Loucy (cell line): ENCODE results near the gene CHN2.

Experiments used
- H2AFZ ChIP-seq: fragments of 200-600 bp; sonication (generic); 2 replicates; pipeline ENCODE4 v1.6.0; 2016; ENCODE audit warnings: antibody characterized with exemption, mild to moderate bottlenecking, low read length, moderate library complexity
- H3F3A ChIP-seq: fragments of 200-600 bp; 2 replicates; pipeline ENCODE4 v1.6.0; 2016; ENCODE audit warnings: antibody characterized with exemption, low read depth, mild to moderate bottlenecking
- H3K27me3 ChIP-seq: fragments of 200-600 bp; sonication (generic); 2 replicates; pipeline ENCODE4 v1.6.1; 2014; ENCODE audit warnings: low read length, mild to moderate bottlenecking; ENCODE audit not compliant: insufficient read depth, poor library complexity, severe bottlenecking
- H3K36me3 ChIP-seq: fragments of 200-600 bp; sonication (generic); 2 replicates; pipeline ENCODE4 v1.6.1; 2016; ENCODE audit warnings: low read length; ENCODE audit not compliant: insufficient read depth
- H3K4me1 ChIP-seq: fragments of 200-600 bp; sonication (generic); 2 replicates; pipeline ENCODE4 v1.5.1; 2014; ENCODE audit warnings: low read length, mild to moderate bottlenecking; ENCODE audit not compliant: insufficient read depth, poor library complexity, severe bottlenecking
- H3K4me2 ChIP-seq: fragments of 200-600 bp; sonication (generic); 2 replicates; pipeline ENCODE4 v1.6.0; 2014; ENCODE audit warnings: antibody characterized with exemption, low read length, low read depth, mild to moderate bottlenecking; ENCODE audit not compliant: poor library complexity, severe bottlenecking
- H3K4me3 ChIP-seq: fragments of 200-600 bp; sonication (generic); 2 replicates; pipeline ENCODE4 v1.5.1; 2014; ENCODE audit warnings: low read length, mild to moderate bottlenecking, mixed read lengths; ENCODE audit not compliant: poor library complexity, severe bottlenecking
- H3K79me2 ChIP-seq: fragments of 200-600 bp; sonication (generic); 2 replicates; pipeline ENCODE4 v1.6.1; 2014; ENCODE audit warnings: low read length; ENCODE audit not compliant: insufficient read depth
- H3K9ac ChIP-seq: fragments of 200-600 bp; sonication (generic); 2 replicates; pipeline ENCODE4 v1.6.0; 2014; ENCODE audit warnings: mild to moderate bottlenecking, low read depth, low read length, moderate library complexity; ENCODE audit not compliant: poor library complexity, severe bottlenecking
- H3K9me2 ChIP-seq: fragments of 200-600 bp; sonication (generic); replicated peaks from 2 replicates; pipeline ENCODE4 v1.6.1; 2016; ENCODE audit warnings: low read depth, low read length, mixed read lengths
- H3K9me3 ChIP-seq: fragments of 200-600 bp; sonication (generic); 2 replicates; pipeline ENCODE4 v1.6.1; 2014; ENCODE audit warnings: mild to moderate bottlenecking, antibody characterized with exemption, low read length, low read depth; ENCODE audit not compliant: insufficient read depth
- H4K20me1 ChIP-seq: fragments of 200-600 bp; sonication (generic); 2 replicates; pipeline ENCODE4 v1.6.0; 2014; ENCODE audit warnings: antibody characterized with exemption, low read length, mild to moderate bottlenecking; ENCODE audit not compliant: insufficient read depth, poor library complexity, severe bottlenecking
- EZH2phosphoT487 ChIP-seq: fragments of 200-600 bp; IDR thresholded peaks from 2 replicates; pipeline ENCODE4 v1.6.1; 2018; ENCODE audit warnings: antibody characterized with exemption, mild to moderate bottlenecking, moderate library complexity, borderline replicate concordance
- TF ChIP-seq, protein P1 (sequence below): fragments of 200-600 bp; sonication (generic); conservative IDR thresholded peaks from 2 replicates; pipeline ENCODE4 v1.5.1; 2014; ENCODE audit warnings: mild to moderate bottlenecking, antibody characterized with exemption, low read length

The CHN2 gene

DNA sequence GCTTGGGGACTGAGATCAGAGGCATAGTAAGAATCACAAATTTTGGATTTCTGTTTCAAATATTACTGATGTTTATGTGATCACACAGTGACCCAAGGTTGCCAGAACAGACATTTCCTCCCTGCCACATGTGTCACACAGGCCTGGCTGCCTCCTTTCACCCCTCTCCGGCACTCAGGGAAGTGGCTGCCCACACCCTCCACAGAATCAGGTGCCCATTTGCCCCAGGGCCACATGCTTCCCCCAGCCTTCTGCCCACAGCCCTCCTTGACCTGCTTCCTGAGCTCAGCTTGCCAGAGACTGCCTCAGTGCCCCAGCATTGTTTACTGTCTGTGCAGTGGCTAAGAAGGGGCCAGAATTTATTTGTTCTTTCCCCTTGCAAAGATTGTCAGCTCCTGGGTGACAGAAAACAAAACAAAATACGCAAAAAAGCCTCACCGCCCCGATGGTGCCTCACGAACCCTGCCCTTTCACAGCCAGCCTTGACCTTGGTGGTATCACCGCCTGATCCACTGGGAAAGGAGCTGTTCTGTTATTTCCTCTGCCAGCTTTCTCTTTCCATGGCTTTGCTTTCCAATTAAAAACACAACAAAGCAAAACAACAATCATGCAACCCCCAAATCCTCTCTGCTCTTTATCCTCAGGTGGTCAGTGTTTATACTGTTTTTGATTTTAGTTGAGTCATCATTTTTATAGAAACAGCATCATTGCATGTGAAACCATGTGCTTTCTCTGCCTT is 52.8 kb downstream of the CHN2 start:
- peak overlapping the region; percentile 27 for H3K4me3 ChIP-seq
- H3K9me3 ChIP-seq: no peaks in the 10 kb centered on the region
- H3F3A ChIP-seq: no peaks in the 10 kb centered on the region
- H3K9me2 ChIP-seq: no peaks in the 10 kb centered on the region
- H4K20me1 ChIP-seq: no peaks in the 10 kb centered on the region
- no peaks in the 10 kb centered on the region for H3K36me3 ChIP-seq
- no peak overlapping the region for H2AFZ ChIP-seq
- peaks cover 40% of the 10 kb centered on the region for H3K4me1 ChIP-seq
- peak overlapping the region; percentile 56 for H3K9ac ChIP-seq
- H3K79me2 ChIP-seq: peaks cover 8% of the 10 kb centered on the region; the same call in 1 of the 2 replicates
- TF ChIP-seq, protein P1, sequence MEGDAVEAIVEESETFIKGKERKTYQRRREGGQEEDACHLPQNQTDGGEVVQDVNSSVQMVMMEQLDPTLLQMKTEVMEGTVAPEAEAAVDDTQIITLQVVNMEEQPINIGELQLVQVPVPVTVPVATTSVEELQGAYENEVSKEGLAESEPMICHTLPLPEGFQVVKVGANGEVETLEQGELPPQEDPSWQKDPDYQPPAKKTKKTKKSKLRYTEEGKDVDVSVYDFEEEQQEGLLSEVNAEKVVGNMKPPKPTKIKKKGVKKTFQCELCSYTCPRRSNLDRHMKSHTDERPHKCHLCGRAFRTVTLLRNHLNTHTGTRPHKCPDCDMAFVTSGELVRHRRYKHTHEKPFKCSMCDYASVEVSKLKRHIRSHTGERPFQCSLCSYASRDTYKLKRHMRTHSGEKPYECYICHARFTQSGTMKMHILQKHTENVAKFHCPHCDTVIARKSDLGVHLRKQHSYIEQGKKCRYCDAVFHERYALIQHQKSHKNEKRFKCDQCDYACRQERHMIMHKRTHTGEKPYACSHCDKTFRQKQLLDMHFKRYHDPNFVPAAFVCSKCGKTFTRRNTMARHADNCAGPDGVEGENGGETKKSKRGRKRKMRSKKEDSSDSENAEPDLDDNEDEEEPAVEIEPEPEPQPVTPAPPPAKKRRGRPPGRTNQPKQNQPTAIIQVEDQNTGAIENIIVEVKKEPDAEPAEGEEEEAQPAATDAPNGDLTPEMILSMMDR: no peak
- no peak for TF ChIP-seq EZH2phosphoT487
- peak overlapping the region; percentile 48 for H3K4me2 ChIP-seq
- H3K27me3 ChIP-seq: no peaks in the 10 kb centered on the region

DNA sequence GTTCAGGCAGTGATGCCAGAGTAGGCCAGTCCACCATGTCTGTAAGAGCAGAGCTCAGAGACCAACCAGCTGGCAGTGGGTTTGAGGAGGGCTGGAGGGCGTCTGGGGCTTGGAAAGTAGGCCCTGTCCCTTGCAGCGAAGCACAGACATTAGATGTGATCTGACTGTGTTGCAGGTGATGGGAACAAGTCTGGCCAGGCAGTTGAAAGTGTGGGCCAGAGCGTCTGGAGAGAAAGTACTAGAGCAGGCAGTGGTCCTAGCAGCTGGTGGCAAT is 53.3 kb downstream of the CHN2 start:
- Histone ChIP-seq H3F3A (no peaks in the 10 kb centered on the region), H2AFZ (no peak overlapping the region), H3K4me1 (peaks cover 40% of the 10 kb centered on the region), H3K9ac (peak overlapping the region; percentile 56), H3K79me2 (peaks cover 8% of the 10 kb centered on the region; the same call in 1 of the 2 replicates), H4K20me1 (no peaks in the 10 kb centered on the region), H3K9me2 (no peaks in the 10 kb centered on the region), H3K9me3 (no peaks in the 10 kb centered on the region), H3K4me2 (peak overlapping the region; percentile 48), H3K36me3 (no peaks in the 10 kb centered on the region), H3K4me3 (no peak overlapping the region), H3K27me3 (no peaks in the 10 kb centered on the region)
- TF ChIP-seq EZH2phosphoT487: no peak
- TF ChIP-seq, protein P1: no peak

DNA sequence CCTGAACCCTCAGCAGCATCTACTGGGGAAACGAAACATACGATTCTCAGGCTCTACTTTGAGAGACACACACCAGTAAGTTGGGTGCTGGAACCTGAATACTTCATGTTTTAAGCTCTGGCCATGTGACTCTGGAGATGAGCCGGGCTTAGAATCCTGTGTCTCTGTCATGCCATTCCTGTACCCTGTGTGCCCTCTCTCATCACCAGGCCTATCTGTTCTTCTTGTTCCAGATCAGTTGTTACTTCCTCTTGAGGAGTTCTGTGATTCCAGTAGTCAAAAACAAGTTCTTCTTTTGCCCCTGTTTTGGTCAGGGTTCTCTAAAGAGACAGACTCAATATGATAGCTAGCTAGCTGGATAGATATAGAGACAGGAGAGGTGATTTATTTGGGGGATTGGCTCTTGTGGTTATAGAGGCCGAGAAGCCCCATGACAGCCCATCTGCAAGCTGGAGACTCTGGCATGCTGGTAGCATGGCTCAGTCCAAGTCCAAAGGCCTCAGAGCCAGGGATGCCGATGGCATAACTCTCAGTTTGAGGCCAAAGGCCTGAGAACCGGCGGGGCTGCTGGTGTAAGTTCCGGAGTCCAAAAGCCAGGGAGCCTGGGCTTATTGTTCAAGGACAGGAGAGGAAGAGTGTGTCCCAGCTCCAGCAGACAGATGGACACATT is 54.3 kb downstream of the CHN2 start:
- Histone ChIP-seq H3K4me1 (peaks cover 36% of the 10 kb centered on the region), H3K4me3 (no peak overlapping the region), H3K9ac (no peak overlapping the region), H3K27me3 (no peaks in the 10 kb centered on the region), H3K4me2 (no peak overlapping the region), H4K20me1 (no peaks in the 10 kb centered on the region), H3K9me2 (no peaks in the 10 kb centered on the region), H2AFZ (no peak overlapping the region), H3K9me3 (no peaks in the 10 kb centered on the region), H3K79me2 (peaks cover 12% of the 10 kb centered on the region; the same call in 1 of the 2 replicates), H3F3A (no peaks in the 10 kb centered on the region), H3K36me3 (no peaks in the 10 kb centered on the region)
- TF ChIP-seq, protein P1: no peak
- no peak for TF ChIP-seq EZH2phosphoT487
